GM19025 (cell line): ENCODE measurements around the gene RASSF1.
A peak's percentile ranks its signal among the peaks of the same experiment; 100 is the strongest.
"Not testable (repeated sequence)": the region's sequence is repeated elsewhere in the genome, so short reads cannot be mapped to it uniquely, and the experiment has no call there.

Experiments
- ATAC-seq: cut with Tn5 transposase; IDR thresholded peaks from one replicate; pipeline ENCODE4 v1.9.1; 2021; ENCODE audit warnings: mild to moderate bottlenecking, low read depth, moderate library complexity; ENCODE audit not compliant: unreplicated experiment

RASSF1 gene

GRCh38 chr3:50325497-50326181 lies 15.0 kb downstream of the RASSF1 start:
- ATAC-seq, result no peak

GRCh38 chr3:50325113-50325480 lies 15.5 kb downstream of the RASSF1 start:
- ATAC-seq, result no peak

- no peak for ATAC-seq
Measured at GRCh38 chr3:50324351-50325112, 16.1 kb downstream of the RASSF1 start.

GRCh38 chr3:50323614-50324199 lies 16.9 kb downstream of the RASSF1 start:
- no peak for ATAC-seq

GRCh38 chr3:50323092-50323600 lies 17.5 kb downstream of the RASSF1 start:
- ATAC-seq, result no peak

GRCh38 chr3:50322386-50323091 lies 18.1 kb downstream of the RASSF1 start, which contains the start of gene HYAL2:
Gene HYAL2 (minus strand): TSS chr3:50322745. CDS start chr3:50320489, 2,256 bp downstream.
- no peak for ATAC-seq

- no peak for ATAC-seq
Measured at GRCh38 chr3:50322115-50322385, 18.6 kb downstream of the RASSF1 start.

- ATAC-seq, result peak; percentile 82
Measured at GRCh38 chr3:50321336-50322114, 19.1 kb downstream of the RASSF1 start.

- peak; percentile 52 for ATAC-seq
Measured at GRCh38 chr3:50320853-50321335, 19.7 kb downstream of the RASSF1 start.

GRCh38 chr3:50319894-50320625 lies 20.6 kb downstream of the RASSF1 start:
- no peak for ATAC-seq

GRCh38 chr3:50319181-50319893 lies 21.3 kb downstream of the RASSF1 start:
- ATAC-seq, result no peak

GRCh38 chr3:50318615-50319014 lies 22.0 kb downstream of the RASSF1 start:
- ATAC-seq, result no peak

- ATAC-seq, result no peak
Measured at GRCh38 chr3:50318163-50318562, 22.5 kb downstream of the RASSF1 start.

- no peak for ATAC-seq
Measured at GRCh38 chr3:50317300-50317699, 23.3 kb downstream of the RASSF1 start.

- no peak for ATAC-seq
Measured at GRCh38 chr3:50316657-50317242, 23.9 kb downstream of the RASSF1 start.

- ATAC-seq, result no peak
Measured at GRCh38 chr3:50314816-50315215, 25.8 kb downstream of the RASSF1 start.

- ATAC-seq, result no peak
Measured at GRCh38 chr3:50314342-50314741, 26.3 kb downstream of the RASSF1 start.

GRCh38 chr3:50312041-50312440 lies 28.6 kb downstream of the RASSF1 start:
- not testable (repeated sequence) for ATAC-seq
